Liver (tissue), 9 donors: Measurements from ENCODE around the gene SEPTIN3. TPM values are rescaled to one million over a fixed set of nuclear protein-coding genes. Genes with fewer than 3 reads are reported as not detected.

Source experiments
- DNase-seq: peaks from one replicate; pipeline ENCODE4 v3.0.0-alpha.2; 2017; ENCODE audit warnings: low spot score
- H3K27ac ChIP-seq, 2 donors: one replicate each; pipeline ENCODE4 v1.7.0; 2013; ENCODE audit warnings: inconsistent platforms in 2 of 2, low read length in 2 of 2, control low read depth in 1 of 2, low read depth in 1 of 2, mild to moderate bottlenecking in 1 of 2
- H3K27me3 ChIP-seq, 4 donors: one replicate each; pipeline versions ENCODE4 v1.6.1 to v1.7.0; 2013; ENCODE audit warnings: low read length in 3 of 4, inconsistent platforms in 1 of 4, mild to moderate bottlenecking in 1 of 4, moderate library complexity in 1 of 4; ENCODE audit not compliant: control insufficient read depth in 4 of 4, insufficient read depth in 4 of 4
- H3K36me3 ChIP-seq, 4 donors: one replicate each; pipeline versions ENCODE4 v1.6.1 to v1.7.0; 2013; ENCODE audit warnings: low read length in 3 of 4, mild to moderate bottlenecking in 3 of 4, low read depth in 1 of 4, moderate library complexity in 1 of 4; ENCODE audit not compliant: control insufficient read depth in 4 of 4, insufficient read depth in 3 of 4
- H3K4me1 ChIP-seq, 4 donors: one replicate each; pipeline versions ENCODE4 v1.6.1 to v1.7.0; 2013; ENCODE audit warnings: low read length in 3 of 4, mild to moderate bottlenecking in 3 of 4, moderate library complexity in 1 of 4; ENCODE audit not compliant: control insufficient read depth in 4 of 4, insufficient read depth in 4 of 4
- H3K4me3 ChIP-seq, 3 donors: one replicate each; pipeline versions ENCODE4 v1.6.1 to v1.7.0; 2013; ENCODE audit warnings: low read length in 3 of 3, control low read depth in 1 of 3, low read depth in 1 of 3, mild to moderate bottlenecking in 1 of 3
- H3K9ac ChIP-seq, 2 donors: one replicate each; pipeline ENCODE4 v1.7.0; 2013; ENCODE audit warnings: low read length in 2 of 2, mild to moderate bottlenecking in 2 of 2, moderate library complexity in 2 of 2, control low read depth in 1 of 2, low read depth in 1 of 2
- H3K9me3 ChIP-seq, 4 donors: one replicate each; pipeline versions ENCODE4 v1.6.1 to v1.7.0; 2013; ENCODE audit warnings: low read length in 3 of 4; ENCODE audit not compliant: control insufficient read depth in 4 of 4
- ATF3 ChIP-seq: IDR thresholded peaks from 2 replicates; pipeline ENCODE4 v1.6.1; 2016; ENCODE audit warnings: antibody characterized with exemption
- EGR1 ChIP-seq, 2 donors: IDR thresholded peaks; 2 replicates each; pipeline ENCODE4 v1.6.1; 2016 to 2018; ENCODE audit warnings: antibody characterized with exemption in 2 of 2, low read depth in 2 of 2
- FOXA1 ChIP-seq: IDR thresholded peaks from 2 replicates; pipeline ENCODE4 v1.6.1; 2016; ENCODE audit warnings: antibody characterized with exemption
- FOXA2 ChIP-seq: IDR thresholded peaks from 2 replicates; pipeline ENCODE4 v1.6.1; 2016; ENCODE audit warnings: antibody characterized with exemption
- GABPA ChIP-seq, 2 donors: IDR thresholded peaks in 1 of 2; conservative IDR thresholded peaks in 1 of 2; 2 replicates each; pipeline ENCODE4 v1.6.1; 2016; ENCODE audit warnings: antibody characterized with exemption in 2 of 2, mild to moderate bottlenecking in 1 of 2, moderate library complexity in 1 of 2
- HNF4A ChIP-seq, 2 donors: conservative IDR thresholded peaks; 2 replicates each; pipeline ENCODE4 v1.6.1; 2016; ENCODE audit warnings: antibody characterized with exemption in 2 of 2, mild to moderate bottlenecking in 2 of 2
- HNF4G ChIP-seq: IDR thresholded peaks from 2 replicates; pipeline ENCODE4 v1.6.1; 2016; ENCODE audit warnings: antibody characterized with exemption
- MAX ChIP-seq: IDR thresholded peaks from 2 replicates; pipeline ENCODE4 v1.6.1; 2016; ENCODE audit warnings: antibody characterized with exemption
- NR2F2 ChIP-seq: IDR thresholded peaks from 2 replicates; pipeline ENCODE4 v1.6.1; 2016; ENCODE audit warnings: antibody characterized with exemption
- RXRA ChIP-seq, 2 donors: IDR thresholded peaks; 2 replicates each; pipeline ENCODE4 v1.6.1; 2017 to 2018; ENCODE audit warnings: antibody characterized with exemption in 2 of 2, mild to moderate bottlenecking in 1 of 2
- SP1 ChIP-seq: IDR thresholded peaks from 2 replicates; pipeline ENCODE4 v1.6.1; 2018; ENCODE audit warnings: antibody characterized with exemption, mild to moderate bottlenecking
- TAF1 ChIP-seq: conservative IDR thresholded peaks from 2 replicates; pipeline ENCODE4 v1.6.1; 2016; ENCODE audit warnings: antibody characterized with exemption, mild to moderate bottlenecking
- YY1 ChIP-seq: IDR thresholded peaks from 2 replicates; pipeline ENCODE4 v1.6.1; 2016; ENCODE audit warnings: antibody characterized with exemption, mild to moderate bottlenecking
- WGBS: extraction: QIAGEN DNeasy Blood & Tissue Kit; methylation state at CpG from one replicate; pipeline ENCODE4 v1.1.7; 2013; 5-methylcytosine and 5-hydroxymethylcytosine counted together
- polyA plus RNA-seq, 2 donors: library from polyadenylated mRNA; stranded (reverse) in 1 of 2; unstranded in 1 of 2; fragments of 200-250 nt in 1 of 2; fragments of >200 nt in 1 of 2; fragmentation: Nextera tagmentation in 1 of 2; extraction: Ambion mirVana in 1 of 2; gene quantifications; one replicate each; pipeline versions ENCODE4 v1.2.1 to v1.2.3, GENCODE V29; 2013 to 2015
- total RNA-seq, 2 donors: library from RNA; depleted of rRNA; stranded (reverse); fragments of >200 nt; gene quantifications; one replicate each; pipeline ENCODE4 v1.2.3, GENCODE V29; 2014
- TF ChIP-seq, protein P1 (sequence below): IDR thresholded peaks from 2 replicates; pipeline ENCODE4 v1.6.1; 2016; ENCODE audit warnings: antibody characterized with exemption, mild to moderate bottlenecking
- TF ChIP-seq, protein P2 (sequence below): IDR thresholded peaks from 2 replicates; pipeline ENCODE4 v1.6.1; 2016; ENCODE audit warnings: antibody characterized with exemption
- donor health status: healthy.
- donor health status: healthy.
- donor health status: healthy.
- donor health status: healthy.
- donor health status: healthy.

SEPTIN3 gene
- total and polyA plus RNA-seq, 4 donors: under 0.01 to 0.07 (median 0.04) TPM; not detected in 1

- Histone ChIP-seq H3K27ac (no peak overlapping the region), H3K36me3 (no peaks in the 10 kb centered on the region), H3K4me3 (no peak overlapping the region), H3K4me1 (no peaks in the 10 kb centered on the region), H3K27me3 (no peaks in the 10 kb centered on the region), H3K9me3 (no peaks in the 10 kb centered on the region), H3K9ac (no peak overlapping the region)
- DNase-seq: no peak
- TF ChIP-seq HNF4A (conservative IDR thresholded peaks at IDR 0.05) (no peak), GABPA (IDR thresholded peaks at IDR 0.05 in 1 of 2, conservative IDR thresholded peaks at IDR 0.05 in 1 of 2) (no peak), FOXA1 (no peak), ATF3 (no peak), HNF4G (no peak), FOXA2 (no peak), NR2F2 (no peak), RXRA (IDR thresholded peaks at IDR 0.05) (no peak), YY1 (no peak), MAX (no peak), TAF1 (no peak)
- TF ChIP-seq, protein P1, sequence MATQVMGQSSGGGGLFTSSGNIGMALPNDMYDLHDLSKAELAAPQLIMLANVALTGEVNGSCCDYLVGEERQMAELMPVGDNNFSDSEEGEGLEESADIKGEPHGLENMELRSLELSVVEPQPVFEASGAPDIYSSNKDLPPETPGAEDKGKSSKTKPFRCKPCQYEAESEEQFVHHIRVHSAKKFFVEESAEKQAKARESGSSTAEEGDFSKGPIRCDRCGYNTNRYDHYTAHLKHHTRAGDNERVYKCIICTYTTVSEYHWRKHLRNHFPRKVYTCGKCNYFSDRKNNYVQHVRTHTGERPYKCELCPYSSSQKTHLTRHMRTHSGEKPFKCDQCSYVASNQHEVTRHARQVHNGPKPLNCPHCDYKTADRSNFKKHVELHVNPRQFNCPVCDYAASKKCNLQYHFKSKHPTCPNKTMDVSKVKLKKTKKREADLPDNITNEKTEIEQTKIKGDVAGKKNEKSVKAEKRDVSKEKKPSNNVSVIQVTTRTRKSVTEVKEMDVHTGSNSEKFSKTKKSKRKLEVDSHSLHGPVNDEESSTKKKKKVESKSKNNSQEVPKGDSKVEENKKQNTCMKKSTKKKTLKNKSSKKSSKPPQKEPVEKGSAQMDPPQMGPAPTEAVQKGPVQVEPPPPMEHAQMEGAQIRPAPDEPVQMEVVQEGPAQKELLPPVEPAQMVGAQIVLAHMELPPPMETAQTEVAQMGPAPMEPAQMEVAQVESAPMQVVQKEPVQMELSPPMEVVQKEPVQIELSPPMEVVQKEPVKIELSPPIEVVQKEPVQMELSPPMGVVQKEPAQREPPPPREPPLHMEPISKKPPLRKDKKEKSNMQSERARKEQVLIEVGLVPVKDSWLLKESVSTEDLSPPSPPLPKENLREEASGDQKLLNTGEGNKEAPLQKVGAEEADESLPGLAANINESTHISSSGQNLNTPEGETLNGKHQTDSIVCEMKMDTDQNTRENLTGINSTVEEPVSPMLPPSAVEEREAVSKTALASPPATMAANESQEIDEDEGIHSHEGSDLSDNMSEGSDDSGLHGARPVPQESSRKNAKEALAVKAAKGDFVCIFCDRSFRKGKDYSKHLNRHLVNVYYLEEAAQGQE: no peak
- whole genome bisulfite sequencing: 83% methylated on average over 9 of the region's 9 CpGs
Observed at GRCh38 chr22:41963453-41964111, 5.7 kb upstream of the SEPTIN3 start.

GRCh38 chr22:41964112-41964491, 5.1 kb upstream of the SEPTIN3 start:
- no peak overlapping the region for H3K27ac ChIP-seq
- no peak overlapping the region for H3K4me3 ChIP-seq
- no peak overlapping the region for H3K9ac ChIP-seq
- H3K4me1 ChIP-seq: no peaks in the 10 kb centered on the region
- no peak for DNase-seq
- 86% methylated on average over 5 of the region's 5 CpGs for WGBS
- H3K9me3 ChIP-seq: no peaks in the 10 kb centered on the region
- no peaks in the 10 kb centered on the region for H3K36me3 ChIP-seq
- TF ChIP-seq GABPA (IDR thresholded peaks at IDR 0.05 in 1 of 2, conservative IDR thresholded peaks at IDR 0.05 in 1 of 2): no peak
- no peak for TF ChIP-seq SP1
- TF ChIP-seq, protein P2, sequence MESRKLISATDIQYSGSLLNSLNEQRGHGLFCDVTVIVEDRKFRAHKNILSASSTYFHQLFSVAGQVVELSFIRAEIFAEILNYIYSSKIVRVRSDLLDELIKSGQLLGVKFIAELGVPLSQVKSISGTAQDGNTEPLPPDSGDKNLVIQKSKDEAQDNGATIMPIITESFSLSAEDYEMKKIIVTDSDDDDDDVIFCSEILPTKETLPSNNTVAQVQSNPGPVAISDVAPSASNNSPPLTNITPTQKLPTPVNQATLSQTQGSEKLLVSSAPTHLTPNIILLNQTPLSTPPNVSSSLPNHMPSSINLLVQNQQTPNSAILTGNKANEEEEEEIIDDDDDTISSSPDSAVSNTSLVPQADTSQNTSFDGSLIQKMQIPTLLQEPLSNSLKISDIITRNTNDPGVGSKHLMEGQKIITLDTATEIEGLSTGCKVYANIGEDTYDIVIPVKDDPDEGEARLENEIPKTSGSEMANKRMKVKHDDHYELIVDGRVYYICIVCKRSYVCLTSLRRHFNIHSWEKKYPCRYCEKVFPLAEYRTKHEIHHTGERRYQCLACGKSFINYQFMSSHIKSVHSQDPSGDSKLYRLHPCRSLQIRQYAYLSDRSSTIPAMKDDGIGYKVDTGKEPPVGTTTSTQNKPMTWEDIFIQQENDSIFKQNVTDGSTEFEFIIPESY: no peak
- no peak for TF ChIP-seq EGR1 (IDR thresholded peaks at IDR 0.05; ENCODE audit: low read depth in 2 of 2)
- TF ChIP-seq YY1: no peak
- no peaks in the 10 kb centered on the region for H3K27me3 ChIP-seq
